Measurements from ENCODE around the gene TH.
A peak's percentile ranks its signal among the peaks of the same experiment; 100 is the strongest.

Gene TH

DNA sequence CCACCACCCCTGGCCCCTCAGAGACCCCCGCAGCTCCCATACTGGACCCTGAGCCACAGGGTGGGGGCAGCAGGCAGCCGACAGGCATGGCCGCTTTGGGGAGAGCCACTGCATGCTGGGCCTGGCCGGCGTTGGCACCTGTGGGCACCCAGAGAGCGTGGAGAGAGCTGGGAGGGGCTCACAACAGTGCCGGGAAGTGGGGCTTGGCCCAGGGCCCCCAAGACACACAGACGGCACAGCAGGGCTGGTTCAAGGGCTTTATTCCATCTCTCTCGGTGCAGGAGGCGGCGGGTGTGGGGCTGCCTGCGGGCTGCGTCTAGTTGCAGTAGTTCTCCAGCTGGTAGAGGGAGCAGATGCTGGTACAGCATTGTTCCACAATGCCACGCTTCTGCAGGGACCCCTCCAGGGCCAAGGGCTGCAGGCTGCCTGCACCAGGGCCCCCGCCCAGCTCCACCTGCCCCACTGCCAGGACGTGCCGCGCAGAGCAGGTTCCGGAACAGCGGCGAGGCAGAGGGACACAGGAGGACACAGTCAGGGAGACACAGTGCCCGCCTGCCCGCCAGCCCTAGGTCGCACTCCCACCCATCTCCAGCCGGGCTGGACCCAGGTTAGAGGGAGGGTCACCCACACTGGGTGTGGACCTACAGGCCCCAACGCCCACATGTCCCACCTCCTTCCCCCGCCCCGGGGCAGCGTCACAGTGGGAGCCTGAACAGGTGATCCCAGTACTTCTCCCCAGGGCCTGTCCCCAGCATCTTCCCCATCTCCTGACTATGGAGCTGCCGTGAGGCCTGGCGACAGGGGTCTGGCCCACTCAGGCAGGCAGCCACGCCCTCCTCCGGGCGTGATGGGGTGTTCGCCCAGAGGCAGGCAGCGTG lies 11.8 kb downstream of the TH start:
- DNase-seq (ENCODE audit: low read depth), result no peak

DNA sequence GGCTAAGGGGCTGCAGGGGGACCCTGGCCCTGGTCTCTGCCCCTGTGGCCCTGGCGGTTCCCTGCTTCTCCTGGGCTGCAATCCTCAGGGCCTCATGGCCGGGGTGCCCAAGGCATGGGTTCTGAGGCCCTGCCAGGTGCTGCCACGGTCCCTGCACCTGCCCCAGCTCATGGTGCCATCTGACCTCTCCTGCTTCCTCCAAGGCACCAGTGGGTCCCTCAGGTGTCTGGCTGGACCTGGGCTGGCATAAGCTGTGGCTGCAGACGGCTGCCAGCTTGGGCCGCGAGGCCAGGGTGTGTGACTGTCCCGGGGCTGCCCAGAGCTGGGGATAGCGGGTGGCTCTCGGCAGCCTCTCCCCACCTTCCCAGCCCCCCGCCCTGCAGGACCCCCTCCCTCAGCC lies 12.6 kb downstream of the TH start:
- DNase-seq (ENCODE audit: low read depth), result no peak

DNA sequence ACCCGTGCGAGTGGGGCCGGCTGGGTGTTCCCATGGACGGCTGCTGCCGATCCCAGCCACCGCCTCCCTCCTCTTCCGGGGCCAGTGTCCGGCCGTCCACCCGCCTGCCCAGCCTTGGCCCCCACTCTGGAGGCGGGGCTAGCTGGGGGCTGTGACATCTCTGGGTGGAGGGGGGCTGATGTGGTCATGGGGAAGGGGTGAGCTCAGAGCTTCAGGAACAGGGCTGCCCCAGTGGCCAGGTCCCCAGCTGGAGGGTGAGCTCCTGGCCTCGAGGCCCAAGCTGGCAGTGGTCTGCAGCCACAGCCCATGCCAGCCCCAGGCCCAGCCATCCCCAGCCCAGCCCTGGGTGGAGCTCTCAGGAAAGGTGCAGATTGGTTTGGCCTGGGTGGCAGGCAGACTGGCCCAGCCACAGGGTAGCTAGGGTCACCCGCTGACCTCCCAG lies 13.3 kb downstream of the TH start:
- no peak for DNase-seq (ENCODE audit: low read depth)

DNA sequence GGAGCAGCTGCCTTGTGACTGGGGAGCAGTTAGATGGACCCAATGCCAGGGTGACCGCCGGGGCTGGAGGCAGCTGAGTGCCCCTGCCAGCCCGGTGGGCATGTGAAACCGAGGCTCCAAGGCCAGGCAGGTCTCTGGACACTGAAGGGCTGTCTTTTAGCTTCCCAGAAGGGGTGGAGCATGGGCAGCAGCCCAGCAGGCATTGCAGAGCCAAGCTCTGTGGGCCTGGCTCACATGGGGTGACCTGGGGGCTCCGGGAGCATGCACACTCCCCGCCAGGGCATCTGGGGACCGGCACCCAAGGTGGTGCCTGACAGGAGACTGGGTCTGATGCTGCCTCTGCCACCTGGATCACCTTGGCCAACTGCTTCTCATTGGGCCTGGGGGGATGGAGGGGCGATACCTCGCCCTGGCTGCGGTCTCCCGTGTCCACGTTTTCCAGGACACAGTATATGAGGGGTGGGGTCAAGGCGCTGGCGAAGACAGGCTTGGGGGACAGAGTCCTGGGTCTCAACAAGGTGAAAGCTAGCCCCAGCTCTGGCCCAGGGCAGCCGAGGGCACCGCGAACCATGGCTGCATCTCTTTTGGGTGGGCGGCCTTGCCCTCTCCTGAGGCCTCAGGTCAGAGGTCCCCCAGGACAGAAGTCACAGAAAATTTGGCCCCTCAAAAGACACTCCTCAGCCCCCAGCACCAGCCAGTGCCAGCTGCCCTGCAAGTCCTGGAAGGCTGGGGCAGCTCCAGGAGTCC lies 14.1 kb downstream of the TH start:
- no peak for DNase-seq (ENCODE audit: low read depth)

DNA sequence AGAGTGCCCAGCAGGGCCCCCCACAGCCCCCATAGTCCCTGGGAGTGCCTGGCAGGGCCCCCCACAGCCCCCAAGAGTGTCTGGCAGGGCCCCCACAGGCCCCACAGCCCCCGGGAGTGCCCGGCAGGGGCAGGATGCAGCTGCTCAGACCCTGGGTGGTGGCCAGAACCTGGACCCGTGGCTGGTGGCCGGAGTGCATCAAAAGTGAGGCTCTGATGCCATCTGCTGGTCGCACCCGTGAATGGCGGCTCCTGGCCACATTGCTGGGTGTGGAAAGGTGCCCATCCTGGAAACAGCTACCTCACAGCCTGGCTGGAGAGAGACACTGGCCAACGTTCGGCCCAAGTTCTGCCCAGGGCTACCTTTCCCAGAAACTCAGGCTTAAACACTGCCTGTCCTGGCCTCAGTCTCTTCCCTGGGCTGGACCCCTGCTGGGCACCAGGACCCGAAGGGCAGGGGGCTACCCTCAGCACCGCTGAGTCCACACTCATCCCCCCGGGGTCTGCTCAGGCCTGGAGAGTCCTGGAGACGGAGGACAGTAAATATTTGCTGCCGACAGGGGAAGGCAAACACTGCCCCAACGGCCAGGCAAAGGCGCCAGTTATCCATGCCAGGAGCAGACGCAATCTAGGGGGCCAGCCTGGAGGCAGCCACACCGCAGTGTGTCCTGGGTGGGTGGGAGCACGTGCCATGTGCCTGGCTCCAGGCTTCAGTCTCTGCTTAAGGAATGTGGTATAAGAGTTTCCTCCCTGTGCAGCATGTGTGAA lies 15.0 kb downstream of the TH start:
- DNase-seq (ENCODE audit: low read depth), result peak; percentile 11

DNA sequence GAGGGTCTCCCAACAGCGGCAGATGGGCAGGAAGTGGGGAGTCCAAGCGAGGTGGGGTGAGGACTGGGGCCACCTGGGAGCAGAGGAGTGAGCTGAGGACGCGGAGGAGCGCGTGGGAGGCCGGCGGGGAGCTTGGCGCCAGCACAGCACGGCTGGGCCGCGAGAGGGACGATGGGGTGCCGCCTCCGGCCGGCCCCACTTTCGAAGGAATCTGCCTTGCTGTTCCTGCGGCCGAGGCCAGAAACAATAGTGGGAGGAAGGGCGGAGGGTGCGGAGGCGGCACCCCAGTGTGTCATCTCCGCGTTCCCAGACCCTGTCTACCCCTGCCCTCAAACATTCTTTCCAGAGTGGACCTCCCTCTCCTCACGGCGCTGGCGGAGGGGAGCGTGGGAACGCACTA lies 16.1 kb downstream of the TH start:
- no peak for DNase-seq (ENCODE audit: low read depth)

DNA sequence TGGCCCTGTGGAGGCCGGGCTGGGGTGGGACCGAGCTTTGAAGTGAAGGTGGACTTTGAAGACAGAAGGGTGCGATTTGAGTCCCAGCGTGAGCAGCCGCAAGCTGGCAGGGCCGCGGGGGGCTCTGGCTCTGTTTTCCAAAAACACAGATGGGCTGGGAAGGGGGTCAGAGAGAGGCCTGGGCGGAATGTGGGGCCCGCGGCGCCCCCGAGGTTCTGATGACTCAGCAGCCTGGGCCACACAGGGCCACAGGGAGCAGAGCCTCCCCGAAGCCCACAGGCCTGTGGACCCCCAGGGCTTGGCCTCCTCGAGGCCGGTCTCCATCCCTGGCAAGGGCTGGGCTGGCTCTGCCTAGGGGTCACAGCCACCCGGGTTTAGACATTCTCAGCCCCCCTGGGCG lies 16.7 kb downstream of the TH start:
- DNase-seq (ENCODE audit: low read depth), result no peak

DNA sequence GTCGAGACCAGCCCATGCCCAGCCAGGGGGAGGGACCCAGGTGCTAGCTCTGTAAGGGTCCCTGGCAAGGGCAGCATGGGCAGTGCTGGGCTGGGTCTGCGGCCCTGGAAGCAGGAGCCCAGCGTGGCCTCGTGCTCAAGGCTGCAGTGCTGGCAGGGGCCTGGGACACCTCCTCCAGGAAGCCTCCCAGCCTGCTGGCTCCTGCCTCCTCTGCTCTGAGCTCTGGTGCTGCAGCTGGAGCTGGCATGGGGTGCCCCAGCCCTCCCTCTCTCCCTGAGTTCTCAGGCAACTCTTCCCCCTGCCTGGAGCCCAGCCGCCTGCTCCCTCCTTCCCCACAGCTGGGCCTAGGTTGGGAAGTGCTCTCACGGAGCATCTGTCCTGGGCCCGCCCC lies 17.4 kb downstream of the TH start:
- DNase-seq (ENCODE audit: low read depth), result no peak

DNA sequence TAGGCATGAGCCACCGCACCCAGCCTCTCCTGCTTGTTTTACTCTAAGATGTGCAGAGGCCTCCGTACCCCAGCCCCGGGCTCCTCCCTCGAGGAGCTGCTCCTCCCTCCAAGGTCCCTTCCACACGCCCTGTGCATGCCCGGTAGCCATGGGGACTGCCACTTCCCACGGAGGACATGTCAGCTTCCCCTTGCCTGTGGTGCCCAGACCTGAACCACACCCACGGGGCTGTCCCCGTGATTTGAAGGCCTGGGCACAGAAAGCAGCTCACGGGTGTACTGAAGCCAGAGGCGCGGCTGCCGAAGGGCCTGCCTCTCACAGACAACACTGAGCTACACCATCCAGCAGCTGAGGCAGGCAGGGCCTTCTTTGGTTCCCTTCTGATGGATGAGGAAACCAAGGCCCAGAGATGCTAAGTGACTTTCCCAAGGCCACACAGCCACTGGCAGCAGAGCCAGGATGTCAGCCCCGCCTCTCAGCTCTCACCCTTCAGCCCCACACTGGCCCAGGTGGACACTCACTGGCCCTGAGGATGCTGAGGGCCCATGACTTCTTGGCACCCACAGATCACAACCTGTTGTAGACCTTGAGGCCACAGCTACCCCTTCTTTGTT lies 17.9 kb downstream of the TH start:
- no peak for DNase-seq (ENCODE audit: low read depth)

DNA sequence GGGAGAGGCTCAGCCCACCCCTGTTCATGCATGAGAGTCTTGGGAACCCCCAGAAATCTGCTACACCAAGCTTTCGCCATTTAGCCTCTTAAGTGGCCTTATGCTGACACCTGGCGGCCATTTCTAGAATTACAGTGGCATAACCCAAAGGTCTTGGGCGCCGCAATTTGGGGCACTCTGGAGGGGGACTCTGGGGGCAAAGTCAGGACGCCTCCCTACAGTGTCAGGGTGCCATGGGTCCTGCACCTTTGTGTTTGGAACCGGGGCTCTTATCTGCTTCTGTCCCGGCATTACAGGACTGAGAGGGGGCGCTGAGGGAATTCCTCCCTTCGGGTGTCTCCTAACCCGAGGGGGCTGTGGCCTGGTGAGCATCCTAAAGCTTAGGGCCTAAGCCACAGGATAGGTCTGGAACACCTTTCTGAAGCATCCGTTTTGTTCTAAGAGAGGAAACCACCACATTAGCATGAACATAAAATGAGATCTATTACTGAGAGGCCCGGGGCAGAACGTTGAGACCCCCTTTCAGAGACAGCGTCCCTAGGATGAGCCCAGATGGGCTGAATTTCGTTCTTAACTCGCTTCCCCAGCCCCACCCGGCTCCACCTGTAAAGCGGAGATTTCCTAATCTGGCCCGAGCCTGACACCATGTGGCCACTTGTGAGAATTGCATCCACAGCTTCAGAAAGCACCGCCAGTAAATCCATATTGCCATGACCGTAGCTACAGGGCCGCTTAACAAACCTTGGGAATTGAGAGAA lies 19.9 kb downstream of the TH start:
- peak; percentile 44 for DNase-seq (ENCODE audit: low read depth)

DNA sequence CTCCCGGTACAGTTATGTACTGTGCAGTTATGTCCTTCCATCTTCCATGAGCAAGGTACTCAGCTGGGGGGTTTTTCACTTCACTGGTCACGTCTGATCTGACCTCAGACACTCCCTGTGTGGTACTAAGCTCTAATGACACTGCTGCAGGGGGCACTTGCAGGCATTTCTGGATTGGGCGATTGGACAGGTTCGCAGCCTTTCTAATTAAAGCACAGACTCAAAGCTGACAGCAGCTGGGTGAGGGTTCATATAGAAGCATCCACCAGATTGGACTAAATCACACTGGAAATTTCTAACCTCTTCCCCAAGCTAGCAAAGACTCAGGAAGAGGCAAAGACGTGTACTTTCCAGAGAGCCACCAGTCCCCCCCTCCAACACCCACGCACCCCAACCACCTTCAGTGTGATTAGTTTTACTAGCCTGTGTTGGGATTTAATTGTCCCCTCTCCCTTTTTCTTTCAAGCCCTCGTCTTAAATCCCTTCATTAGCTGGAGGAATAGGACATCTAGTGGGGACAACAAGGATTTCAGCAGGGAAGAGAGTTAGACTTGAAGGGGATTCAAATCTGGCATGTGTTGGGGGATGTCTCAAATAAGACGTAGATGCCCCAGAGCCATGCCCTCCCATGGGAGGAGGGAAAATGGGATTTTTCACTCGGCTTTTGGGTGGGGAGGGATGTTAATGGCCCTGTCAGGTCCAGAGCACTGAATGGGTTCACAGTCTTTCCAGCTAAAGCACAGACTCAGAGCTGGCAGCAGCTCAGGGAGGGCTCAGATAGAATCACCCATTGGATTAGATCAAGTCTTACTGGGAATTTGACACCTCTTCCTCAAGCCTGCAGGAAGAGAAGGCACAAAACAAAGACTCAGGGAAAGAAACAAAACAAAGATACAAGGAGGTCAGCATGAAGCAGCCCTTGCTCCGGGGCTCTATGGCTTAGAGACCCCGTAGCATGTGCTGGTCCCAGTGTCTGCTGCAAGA lies 21.5 kb downstream of the TH start:
- peak; percentile 49 for DNase-seq (ENCODE audit: low read depth)

DNA sequence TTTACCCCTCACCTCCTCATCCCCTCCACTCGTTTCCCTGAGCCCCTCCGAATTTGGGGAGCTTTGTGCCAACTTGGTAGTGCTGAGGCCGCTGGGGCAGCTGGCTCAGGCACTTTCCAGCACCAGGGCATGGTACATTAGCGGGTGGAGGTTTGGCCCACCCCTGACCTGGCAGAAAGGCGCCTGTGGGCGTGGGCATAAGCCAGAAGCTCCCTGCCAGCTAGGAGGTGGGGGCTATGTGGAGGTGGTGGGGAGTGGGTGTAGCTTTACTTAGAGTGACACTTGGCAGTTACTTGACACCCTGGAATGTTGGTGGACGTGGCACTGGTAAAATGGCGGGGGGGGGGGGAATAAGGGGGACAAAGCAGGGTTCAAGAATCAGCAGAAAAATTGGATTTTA lies 22.2 kb downstream of the TH start:
- DNase-seq (ENCODE audit: low read depth), result no peak

DNA sequence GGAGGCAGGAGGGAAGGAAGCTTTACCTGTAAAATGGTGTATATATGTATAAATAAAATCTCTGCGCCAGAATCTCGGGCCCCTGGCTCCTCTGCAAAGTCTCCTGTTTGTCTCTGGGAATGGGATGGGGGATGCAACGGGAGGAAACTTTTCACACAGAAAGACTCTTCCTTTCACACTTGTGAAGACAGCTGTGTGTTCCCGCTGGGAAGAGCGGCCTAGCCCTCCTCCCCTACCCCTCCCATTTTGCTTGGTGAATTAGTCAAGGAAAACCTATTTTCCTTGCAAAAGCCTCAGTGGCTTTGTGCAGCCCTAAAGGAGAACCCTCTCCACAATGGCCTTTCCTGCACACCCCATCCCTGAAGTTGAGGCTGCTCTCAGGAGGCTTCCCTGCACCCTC lies 23.0 kb downstream of the TH start:
- DNase-seq (ENCODE audit: low read depth), result no peak

DNA sequence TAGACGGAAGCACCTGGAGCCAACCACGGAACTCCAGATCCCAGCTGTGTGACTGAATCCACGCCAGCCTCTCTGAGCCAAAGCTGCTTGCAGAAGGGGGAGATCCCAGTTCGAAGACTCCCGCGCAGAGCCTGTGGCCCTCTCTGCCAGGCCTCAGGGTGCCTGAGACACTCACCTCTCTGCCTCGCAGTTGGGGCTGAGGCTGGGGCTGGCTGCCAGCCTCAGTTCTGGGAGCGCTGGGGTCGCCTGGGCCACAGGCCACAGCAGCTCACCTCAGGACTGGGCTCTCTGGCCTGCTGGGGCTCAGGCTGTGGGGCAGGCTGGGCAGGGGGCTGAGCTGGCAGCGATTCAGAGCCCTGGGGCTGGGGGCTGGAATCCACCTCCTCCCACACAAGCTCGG lies 24.2 kb downstream of the TH start:
- no peak for DNase-seq (ENCODE audit: low read depth)

DNA sequence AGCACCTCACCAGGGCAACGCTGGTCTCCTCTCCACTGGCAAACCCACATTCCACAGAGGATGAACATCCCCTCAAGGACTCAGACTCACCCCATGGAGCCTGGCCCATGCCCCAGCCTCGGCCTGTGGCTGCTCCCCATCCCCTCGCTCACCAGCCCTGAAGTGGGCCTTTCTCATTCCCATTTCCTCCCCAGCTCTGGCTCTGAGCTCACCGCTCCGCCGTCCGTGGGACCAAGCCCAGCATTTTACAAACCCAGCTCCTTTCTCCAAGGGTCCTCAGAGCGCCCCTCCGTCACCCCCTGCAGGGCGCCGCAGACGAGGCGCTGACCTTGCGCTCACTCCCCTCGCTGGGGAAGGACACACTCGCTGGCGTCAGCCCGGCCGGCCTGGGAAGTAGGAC lies 25.6 kb downstream of the TH start:
- DNase-seq (ENCODE audit: low read depth), result no peak

DNA sequence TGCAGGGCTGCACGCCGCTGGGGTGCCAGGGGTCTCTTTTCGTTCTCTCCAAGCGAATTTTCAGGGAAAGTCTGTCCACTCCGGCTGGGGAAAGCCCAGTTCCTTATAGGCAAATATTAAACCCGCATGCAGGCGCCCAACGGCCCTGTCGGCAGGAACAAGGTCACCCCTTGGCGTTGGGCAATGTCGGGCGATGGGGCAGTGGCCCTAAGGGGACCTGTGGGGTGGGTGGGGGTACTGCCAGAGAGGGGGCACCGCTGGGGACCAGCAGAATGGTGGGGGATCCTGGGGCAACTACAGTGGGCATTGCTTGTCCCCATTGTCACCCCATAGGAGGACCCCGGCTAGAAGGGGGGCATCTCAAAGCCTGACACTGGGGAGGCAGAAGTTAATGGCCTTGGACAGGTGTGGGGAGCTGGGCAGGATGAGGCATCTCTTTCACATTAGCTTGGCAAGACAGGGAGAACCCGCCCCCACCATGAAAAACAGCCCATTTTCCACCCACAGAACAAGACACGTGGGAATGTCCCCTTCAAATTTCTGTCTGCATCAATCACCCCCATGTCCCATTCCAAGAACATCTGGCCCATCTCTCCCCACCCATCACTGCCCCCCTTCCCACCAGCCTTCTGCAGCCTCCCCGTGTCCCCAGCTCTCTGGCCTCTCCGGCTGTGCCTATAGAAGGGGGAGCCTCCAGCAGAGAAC lies 26.9 kb downstream of the TH start:
- no peak for DNase-seq (ENCODE audit: low read depth)

DNA sequence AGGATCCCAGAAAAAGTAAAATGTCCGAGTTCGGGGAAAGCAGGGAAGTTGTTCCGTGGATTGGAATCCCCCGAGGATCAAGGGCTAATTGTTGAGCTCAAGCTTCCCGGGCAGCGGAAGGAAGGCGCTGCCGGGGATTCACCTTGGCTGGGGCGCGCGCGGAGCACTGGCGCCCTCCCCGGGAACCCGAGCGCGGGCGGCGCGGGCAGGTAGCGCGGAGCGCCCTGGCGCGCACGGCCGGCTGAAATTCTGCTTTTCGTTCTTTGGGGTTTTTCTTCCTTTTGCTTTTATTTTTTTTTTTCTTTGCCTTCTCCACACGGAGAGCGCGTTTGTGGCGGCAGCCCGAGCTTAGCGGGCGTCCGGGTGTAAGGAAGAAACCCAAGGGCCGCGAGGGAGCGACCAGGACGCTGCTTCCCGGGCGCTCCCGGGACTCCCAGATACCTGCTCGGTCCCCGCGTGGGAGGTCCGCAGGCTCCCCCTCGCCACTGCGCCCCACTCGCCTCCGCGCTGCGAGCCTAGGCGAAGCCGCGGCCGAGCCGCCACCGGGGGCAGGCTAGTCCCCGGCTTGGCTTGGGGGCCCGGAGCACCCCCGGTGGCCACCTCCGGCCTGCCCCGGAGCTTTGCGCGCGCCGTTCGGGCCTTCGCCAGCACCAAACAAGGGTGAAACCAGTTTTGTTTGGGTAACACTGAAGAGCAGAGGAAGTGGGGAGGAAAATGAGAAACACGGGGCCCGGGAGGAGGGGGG lies 27.6 kb downstream of the TH start:
- DNase-seq (ENCODE audit: low read depth), result no peak

DNA sequence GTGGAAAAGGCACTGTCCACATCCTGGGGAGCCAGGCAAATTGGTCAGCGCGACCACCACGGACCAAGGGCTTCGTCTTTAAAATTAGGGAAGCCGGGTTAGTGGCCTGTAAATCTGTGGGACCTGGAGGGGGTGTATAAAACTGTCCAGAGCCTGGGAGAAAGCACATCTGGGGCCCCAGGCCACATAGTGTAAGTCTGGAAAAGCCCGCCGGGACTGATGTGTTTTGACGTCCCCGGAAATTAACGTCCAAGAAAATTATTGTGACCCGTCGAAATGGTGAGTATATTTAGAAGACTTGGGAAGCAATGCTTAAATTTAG lies 28.2 kb downstream of the TH start:
- DNase-seq (ENCODE audit: low read depth), result no peak

DNA sequence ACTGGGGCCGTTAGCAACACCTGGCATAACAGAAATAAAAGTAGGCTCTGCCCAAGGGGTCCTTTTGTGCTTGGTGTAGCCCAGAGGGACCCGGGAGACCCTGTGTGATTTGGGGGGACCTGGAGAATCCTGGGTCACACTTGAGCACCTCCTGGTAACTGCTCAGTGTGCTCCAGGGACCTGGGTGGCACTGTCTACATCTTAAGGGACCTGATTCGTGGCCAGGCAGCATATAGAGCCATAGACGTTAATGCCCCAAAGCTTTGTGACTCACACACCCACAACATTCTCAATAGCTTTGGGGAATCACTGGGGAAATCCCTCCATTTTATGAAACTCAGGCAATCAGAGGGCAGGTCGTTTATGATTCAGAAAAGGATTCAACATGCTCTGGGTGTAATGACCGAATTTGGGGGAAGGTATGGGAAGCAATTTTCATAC lies 28.8 kb downstream of the TH start:
- DNase-seq (ENCODE audit: low read depth), result no peak
